Measurements from ENCODE around the gene NNT.

- no peak for TF ChIP-seq YY1 (IDR thresholded peaks at IDR 0.05; ENCODE audit: insufficient read depth, insufficient read length)
- TF ChIP-seq ZNF274 (IDR thresholded peaks at IDR 0.05; ENCODE audit: low read depth, low read length) = no peak
Observed at GRCh38 chr5:43565043-43565442, 37.9 kb upstream of the NNT start.

Measured in NT2/D1 (cell line).